Fibroblast of lung (primary cell): ENCODE data around the gene RUFY2.
"Not testable (repeated sequence)": the region's sequence is repeated elsewhere in the genome, so short reads cannot be mapped to it uniquely, and the experiment has no call there.

Experiments
- EZH2 ChIP-seq: IDR thresholded peaks from 2 replicates; pipeline ENCODE4 v1.5.1; 2012; ENCODE audit warnings: low read length, control low read depth, mild to moderate bottlenecking; ENCODE audit errors: missing control alignments
- TF ChIP-seq, protein P1 (sequence below), 2 donors: IDR thresholded peaks in 1 of 2; conservative IDR thresholded peaks in 1 of 2; 1 replicate in 1 of 2; 2 replicates in 1 of 2; pipeline ENCODE4 v1.5.1; 2011 to 2012; ENCODE audit warnings: low read length in 2 of 2, control low read depth in 1 of 2, inconsistent platforms in 1 of 2, low read depth in 1 of 2, mild to moderate bottlenecking in 1 of 2

DNA sequence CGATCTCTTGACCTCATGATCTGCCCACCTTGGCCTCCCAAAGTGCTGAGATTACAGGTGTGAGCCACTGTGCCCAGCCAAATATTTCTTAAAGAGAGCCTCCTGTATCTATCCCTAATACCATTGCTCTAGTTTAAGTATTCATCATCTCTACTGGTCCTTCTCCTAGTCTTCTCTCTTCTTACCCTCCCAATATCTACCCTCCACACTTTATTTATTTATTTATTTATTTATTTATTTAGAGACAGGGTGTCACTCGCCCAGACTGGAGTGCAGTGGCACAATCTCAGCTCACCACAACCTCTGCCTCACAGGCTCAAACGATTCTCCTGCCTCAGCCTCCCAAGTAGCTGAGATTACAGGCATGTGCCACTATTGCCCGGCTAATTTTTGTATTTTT, 82.7 kb downstream of the RUFY2 start:
- TF ChIP-seq, protein P1, sequence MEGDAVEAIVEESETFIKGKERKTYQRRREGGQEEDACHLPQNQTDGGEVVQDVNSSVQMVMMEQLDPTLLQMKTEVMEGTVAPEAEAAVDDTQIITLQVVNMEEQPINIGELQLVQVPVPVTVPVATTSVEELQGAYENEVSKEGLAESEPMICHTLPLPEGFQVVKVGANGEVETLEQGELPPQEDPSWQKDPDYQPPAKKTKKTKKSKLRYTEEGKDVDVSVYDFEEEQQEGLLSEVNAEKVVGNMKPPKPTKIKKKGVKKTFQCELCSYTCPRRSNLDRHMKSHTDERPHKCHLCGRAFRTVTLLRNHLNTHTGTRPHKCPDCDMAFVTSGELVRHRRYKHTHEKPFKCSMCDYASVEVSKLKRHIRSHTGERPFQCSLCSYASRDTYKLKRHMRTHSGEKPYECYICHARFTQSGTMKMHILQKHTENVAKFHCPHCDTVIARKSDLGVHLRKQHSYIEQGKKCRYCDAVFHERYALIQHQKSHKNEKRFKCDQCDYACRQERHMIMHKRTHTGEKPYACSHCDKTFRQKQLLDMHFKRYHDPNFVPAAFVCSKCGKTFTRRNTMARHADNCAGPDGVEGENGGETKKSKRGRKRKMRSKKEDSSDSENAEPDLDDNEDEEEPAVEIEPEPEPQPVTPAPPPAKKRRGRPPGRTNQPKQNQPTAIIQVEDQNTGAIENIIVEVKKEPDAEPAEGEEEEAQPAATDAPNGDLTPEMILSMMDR (conservative IDR thresholded peaks at IDR 0.05 in 1 of 2, IDR thresholded peaks at IDR 0.05 in 1 of 2; ENCODE audit: low read depth in 1 of 2, low read length in 2 of 2) = not testable (repeated sequence)
- TF ChIP-seq EZH2 = not testable (repeated sequence)
